Nephron (organoid): ENCODE results near the gene ANKS4B.
A peak's percentile ranks its signal among the peaks of the same experiment; 100 is the strongest.

ENCODE experiments used
- H3K27ac Mint-ChIP-seq, 3 experiments: 2 replicates each; pipeline ENCODE4 v1.8.0; 2020; ENCODE audit warnings: mixed read lengths in 3 of 3, mild to moderate bottlenecking in 2 of 3, moderate library complexity in 1 of 3
- H3K27me3 Mint-ChIP-seq: 2 replicates; pipeline ENCODE4 v1.8.0; 2021; ENCODE audit warnings: low read depth, mild to moderate bottlenecking, moderate library complexity, mixed read lengths
- H3K36me3 Mint-ChIP-seq: 2 replicates; pipeline ENCODE4 v1.8.0; 2020; ENCODE audit warnings: low read depth, mixed read lengths
- H3K4me1 Mint-ChIP-seq: 2 replicates; pipeline ENCODE4 v1.8.0; 2020; ENCODE audit warnings: mixed read lengths
- H3K4me3 Mint-ChIP-seq, 3 experiments: 2 replicates each; pipeline ENCODE4 v1.8.0; 2020; ENCODE audit warnings: mild to moderate bottlenecking in 3 of 3, mixed read lengths in 3 of 3, moderate library complexity in 2 of 3
- H3K9me3 Mint-ChIP-seq: 2 replicates; pipeline ENCODE4 v1.8.0; 2020; ENCODE audit warnings: mixed read lengths
- CTCF ChIP-seq, 3 experiments: fragments of 200-600 bp; sonication (generic); IDR thresholded peaks; one replicate each; pipeline ENCODE4 v1.5.0; 2021; ENCODE audit warnings: antibody characterized with exemption in 3 of 3; ENCODE audit not compliant: unreplicated experiment in 3 of 3

The ANKS4B gene

GRCh38 chr16:21233521-21234150 is at the start of gene ANKS4B:
ANKS4B (plus strand) TSS chr16:21233699; CDS start chr16:21233738, 39 bp downstream.
- Mint-ChIP-seq H3K4me1 (no peaks in the 10 kb centered on the region), H3K27ac (peak within 1 kb of the TSS in 2 of 3 experiments; percentile 74 to 90), H3K4me3 (peak within 1 kb of the TSS; percentile 16 to 70 (median 62)), H3K9me3 (no peaks in the 10 kb centered on the region), H3K27me3 (peaks cover under 1% of the 10 kb centered on the region), H3K36me3 (no peaks in the 10 kb centered on the region)
- TF ChIP-seq CTCF (IDR thresholded peaks at IDR 0.05; ENCODE audit: unreplicated experiment in 3 of 3): no peak

- Mint-ChIP-seq H3K4me3 (no peak overlapping the region), H3K36me3 (peaks cover 44% of the 10 kb centered on the region), H3K27me3 (peaks cover 11% of the 10 kb centered on the region), H3K9me3 (peaks cover 6% of the 10 kb centered on the region), H3K27ac (no peak overlapping the region), H3K4me1 (no peaks in the 10 kb centered on the region)
- TF ChIP-seq CTCF (IDR thresholded peaks at IDR 0.05; ENCODE audit: unreplicated experiment in 3 of 3): no peak
Measured at GRCh38 chr16:21183995-21184394, 49.5 kb upstream of the ANKS4B start.

GRCh38 chr16:21184834-21185233 is 48.7 kb upstream of the ANKS4B start:
- peaks cover 6% of the 10 kb centered on the region for H3K9me3 Mint-ChIP-seq
- H3K4me3 Mint-ChIP-seq: no peak overlapping the region
- H3K36me3 Mint-ChIP-seq: peaks cover 35% of the 10 kb centered on the region
- H3K27me3 Mint-ChIP-seq: peaks cover 11% of the 10 kb centered on the region
- no peaks in the 10 kb centered on the region for H3K4me1 Mint-ChIP-seq
- TF ChIP-seq CTCF (IDR thresholded peaks at IDR 0.05; ENCODE audit: unreplicated experiment in 3 of 3): no peak
- no peak overlapping the region for H3K27ac Mint-ChIP-seq

- peaks cover 16% of the 10 kb centered on the region for H3K27me3 Mint-ChIP-seq
- no peak overlapping the region for H3K27ac Mint-ChIP-seq
- no peak for TF ChIP-seq CTCF (IDR thresholded peaks at IDR 0.05; ENCODE audit: unreplicated experiment in 3 of 3)
Measured at GRCh38 chr16:21185659-21186325, 47.7 kb upstream of the ANKS4B start.

GRCh38 chr16:21186326-21186691 is 47.2 kb upstream of the ANKS4B start:
- Mint-ChIP-seq H3K9me3 (peaks cover 8% of the 10 kb centered on the region), H3K27me3 (peaks cover 16% of the 10 kb centered on the region), H3K4me3 (no peak overlapping the region), H3K36me3 (peaks cover 26% of the 10 kb centered on the region), H3K4me1 (no peaks in the 10 kb centered on the region), H3K27ac (no peak overlapping the region)
- TF ChIP-seq CTCF (IDR thresholded peaks at IDR 0.05; ENCODE audit: unreplicated experiment in 3 of 3): no peak

More at GRCh38 chr16:21185659-21186325, 47.7 kb upstream of the ANKS4B start:
- H3K4me1 Mint-ChIP-seq: no peaks in the 10 kb centered on the region
- peaks cover 31% of the 10 kb centered on the region for H3K36me3 Mint-ChIP-seq
- H3K9me3 Mint-ChIP-seq: peaks cover 8% of the 10 kb centered on the region
- no peak overlapping the region for H3K4me3 Mint-ChIP-seq

GRCh38 chr16:21189311-21189710 is 44.2 kb upstream of the ANKS4B start:
- H3K4me1 Mint-ChIP-seq: no peaks in the 10 kb centered on the region
- H3K36me3 Mint-ChIP-seq: peaks cover 3% of the 10 kb centered on the region
- peaks cover 25% of the 10 kb centered on the region for H3K27me3 Mint-ChIP-seq
- no peak overlapping the region for H3K4me3 Mint-ChIP-seq
- TF ChIP-seq CTCF (IDR thresholded peaks at IDR 0.05; ENCODE audit: unreplicated experiment in 3 of 3): no peak
- no peak overlapping the region for H3K27ac Mint-ChIP-seq
- H3K9me3 Mint-ChIP-seq: peaks cover 4% of the 10 kb centered on the region
